Measurements from ENCODE around the gene KCNIP2.

KCNIP2 gene

DNA sequence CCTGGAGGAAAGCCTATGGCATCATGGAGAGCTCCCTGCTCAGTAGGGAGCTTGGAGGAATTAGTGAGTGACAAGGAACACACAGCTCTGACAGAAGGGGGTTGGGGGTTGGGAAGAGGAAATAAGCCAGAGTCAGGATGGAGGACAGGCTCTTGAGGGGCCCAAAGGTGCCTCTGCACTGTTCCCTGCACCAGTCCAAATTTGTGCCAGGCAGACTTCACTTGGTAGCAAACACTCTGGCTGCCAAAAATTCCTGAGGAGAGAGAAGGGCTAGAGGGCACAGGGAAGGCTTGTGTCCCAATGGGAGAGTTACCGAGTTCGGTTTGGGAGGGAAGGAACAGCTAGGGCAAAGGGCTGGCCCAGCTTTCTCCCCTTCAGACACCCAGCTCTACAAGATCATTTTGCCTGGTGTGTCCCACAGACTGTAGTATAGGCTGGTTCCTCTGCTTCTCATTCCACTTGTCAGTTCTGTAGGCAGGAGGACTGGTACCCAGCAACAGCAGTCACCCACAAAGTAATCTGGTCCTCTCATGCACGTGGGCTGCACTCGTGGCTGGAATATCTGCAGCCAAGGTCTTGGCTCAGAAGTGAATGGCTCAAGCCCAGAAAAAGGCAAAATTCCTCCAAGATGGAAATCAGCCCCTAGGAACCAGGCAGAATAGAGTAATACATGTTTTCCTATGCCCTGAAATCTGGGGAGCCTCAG lies 8.0 kb upstream of the KCNIP2 start:
- DNase-seq, result no peak

- DNase-seq, result no peak
Observed at GRCh38 chr10:101850749-101851148, 7.1 kb upstream of the KCNIP2 start.

- no peak for DNase-seq
Observed at GRCh38 chr10:101848894-101849351, 5.3 kb upstream of the KCNIP2 start.

DNA sequence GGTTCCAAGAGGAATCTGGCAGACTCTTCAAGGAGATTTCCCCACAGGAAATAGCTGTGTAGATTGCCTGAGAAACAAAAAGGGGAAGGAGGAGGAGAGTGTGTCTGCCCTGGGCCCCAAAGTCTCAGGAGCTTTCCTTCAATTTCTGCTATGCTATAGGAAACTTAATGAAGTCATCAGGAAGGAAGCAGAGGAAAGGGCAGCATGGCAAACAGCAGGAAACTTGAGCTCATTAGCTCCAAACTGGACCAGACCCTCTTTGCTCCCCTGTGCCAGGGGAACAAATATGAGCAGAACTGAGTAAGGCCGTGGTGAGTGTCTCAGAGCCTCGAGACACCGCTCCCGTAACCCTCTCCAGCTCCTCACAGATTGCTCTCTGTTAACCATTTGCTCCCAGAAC lies 4.8 kb upstream of the KCNIP2 start:
- no peak for DNase-seq

GRCh38 chr10:101845893-101846292 lies 2.3 kb upstream of the KCNIP2 start:
- DNase-seq, result no peak

DNA sequence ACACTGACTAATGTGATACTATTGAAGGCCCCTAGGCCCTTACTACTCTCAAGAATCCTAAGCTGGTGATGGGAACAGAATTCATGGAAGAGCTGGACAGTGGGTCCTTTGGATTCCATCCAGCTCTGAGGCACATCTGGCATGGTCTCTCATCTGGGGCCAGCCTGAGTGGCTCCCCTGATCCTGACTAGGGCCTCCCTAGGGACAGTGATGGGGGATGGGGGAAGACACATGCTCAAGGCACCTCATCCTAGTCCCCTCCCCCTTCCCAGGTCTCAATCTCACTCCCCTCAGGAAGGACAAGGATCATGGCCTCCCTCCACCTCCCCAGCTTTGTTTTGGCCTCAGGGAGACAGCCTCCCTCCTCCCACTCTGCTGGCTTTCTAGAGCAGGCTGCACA lies 1.8 kb downstream of the KCNIP2 start:
- no peak for DNase-seq

GRCh38 chr10:101840741-101841453 lies 2.7 kb downstream of the KCNIP2 start:
- DNase-seq, result peak; percentile 62

GRCh38 chr10:101840102-101840684 lies 3.4 kb downstream of the KCNIP2 start:
- peak; percentile 4 for DNase-seq

- no peak for DNase-seq
Observed at GRCh38 chr10:101839416-101840063, 4.1 kb downstream of the KCNIP2 start.

- no peak for DNase-seq
Observed at GRCh38 chr10:101839002-101839401, 4.6 kb downstream of the KCNIP2 start.

- DNase-seq, result no peak
Observed at GRCh38 chr10:101838416-101838970, 5.1 kb downstream of the KCNIP2 start.

DNA sequence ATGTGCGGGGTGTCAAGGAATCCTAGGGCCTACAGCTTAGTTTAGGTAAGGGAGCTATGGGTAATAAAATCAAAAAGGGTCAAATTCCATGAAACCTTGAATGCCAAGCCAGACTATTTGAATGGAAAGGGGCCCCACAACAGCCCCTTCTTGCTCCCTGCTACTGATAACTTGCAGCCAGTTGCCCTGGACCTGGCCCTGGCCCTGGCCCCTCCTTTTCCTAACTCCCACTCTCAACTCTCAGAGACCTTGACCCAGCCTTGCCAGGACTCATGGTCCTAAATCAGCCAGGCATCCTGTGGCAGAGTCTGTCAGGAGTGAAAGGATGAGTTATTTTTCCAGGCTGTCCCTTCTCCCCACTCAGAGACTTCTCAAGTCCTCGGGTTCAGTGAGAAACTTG lies 5.9 kb downstream of the KCNIP2 start:
- no peak for DNase-seq

GRCh38 chr10:101835362-101835761 lies 8.2 kb downstream of the KCNIP2 start:
- no peak for DNase-seq

GRCh38 chr10:101834341-101834740 lies 9.3 kb downstream of the KCNIP2 start:
- no peak for DNase-seq

- DNase-seq, result no peak
Observed at GRCh38 chr10:101833466-101833865, 10.1 kb downstream of the KCNIP2 start.

DNA sequence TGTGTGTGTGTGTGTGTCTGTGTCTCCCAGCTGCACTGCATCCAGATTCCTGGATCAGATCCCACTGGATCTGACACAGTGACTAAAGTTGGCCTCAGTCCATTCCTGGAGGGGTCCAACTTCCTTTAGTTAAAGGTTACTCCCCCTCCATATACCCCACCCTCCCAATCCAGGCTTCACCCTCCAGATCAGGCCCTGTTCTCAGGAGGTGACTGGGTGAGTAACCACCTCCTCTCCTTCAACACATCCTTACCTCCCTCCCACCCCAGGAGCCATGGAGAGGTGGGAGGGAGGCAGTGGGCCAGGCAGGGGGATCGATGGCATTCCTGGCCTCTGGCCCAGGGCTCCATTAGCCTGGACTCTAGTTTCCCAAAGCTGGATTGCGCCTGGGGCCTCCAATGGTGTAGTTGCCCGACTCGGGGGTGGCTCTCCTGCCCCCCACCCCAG lies 11.3 kb downstream of the KCNIP2 start:
- no peak for DNase-seq

- no peak for DNase-seq
Observed at GRCh38 chr10:101831169-101831811, 12.3 kb downstream of the KCNIP2 start.

- DNase-seq, result peak; percentile 90
Observed at GRCh38 chr10:101830322-101831168, 13.1 kb downstream of the KCNIP2 start.

GRCh38 chr10:101829561-101830315 lies 13.9 kb downstream of the KCNIP2 start:
- DNase-seq, result peak; percentile 59

GRCh38 chr10:101828766-101829551 lies 14.6 kb downstream of the KCNIP2 start:
- no peak for DNase-seq

All from NCI-H1436 (cell line).